NB4 (cell line): ENCODE data around the gene SLC36A3.
A peak's percentile ranks its signal among the peaks of the same experiment; 100 is the strongest.

Source experiments
- DNase-seq: peaks from one replicate; pipeline ENCODE4 v3.0.0; 2010; ENCODE audit warnings: low read depth
- H3K4me3 ChIP-seq: one replicate; pipeline ENCODE4 v1.5.1; 2011; ENCODE audit warnings: mild to moderate bottlenecking, low read depth, low read length, moderate library complexity
- MYC ChIP-seq: IDR thresholded peaks from 2 replicates; pipeline ENCODE4 v1.6.1; 2011; ENCODE audit warnings: low read depth, low read length
- POLR2A ChIP-seq: IDR thresholded peaks from 2 replicates; pipeline ENCODE4 v1.6.1; 2011; ENCODE audit warnings: mild to moderate bottlenecking; ENCODE audit not compliant: insufficient read length; ENCODE audit errors: extremely low read depth
- TF ChIP-seq, protein P1 (sequence below): IDR thresholded peaks from one replicate; pipeline ENCODE4 v1.5.1; 2012; ENCODE audit warnings: low read depth, low read length
- TF ChIP-seq, protein P2 (sequence below): IDR thresholded peaks from 2 replicates; pipeline ENCODE4 v1.6.1; 2011; ENCODE audit warnings: low read depth, low read length

SLC36A3 gene

DNA sequence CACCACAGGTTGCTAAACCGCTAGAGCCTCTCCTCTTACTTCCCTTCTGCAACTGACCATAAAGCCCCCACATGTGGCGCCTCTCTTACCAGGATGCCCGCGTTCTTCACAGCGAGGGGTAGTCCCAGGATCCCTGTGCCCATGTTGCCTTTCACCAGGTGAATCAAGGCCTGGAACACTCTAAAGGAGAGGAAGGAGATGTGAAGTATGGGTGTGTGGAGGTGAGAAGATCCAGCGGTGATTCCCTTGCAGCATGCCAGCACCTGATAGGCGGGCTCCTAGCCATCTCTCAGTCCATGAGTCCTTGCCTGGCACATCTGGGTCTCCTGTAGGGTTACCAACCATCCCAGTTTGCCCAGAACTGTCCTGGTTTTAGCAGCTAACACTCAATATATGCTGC is 40.5 kb upstream of the SLC36A3 start:
- peak; percentile 6 for DNase-seq
- H3K4me3 ChIP-seq: no peak overlapping the region
- TF ChIP-seq, protein P1, sequence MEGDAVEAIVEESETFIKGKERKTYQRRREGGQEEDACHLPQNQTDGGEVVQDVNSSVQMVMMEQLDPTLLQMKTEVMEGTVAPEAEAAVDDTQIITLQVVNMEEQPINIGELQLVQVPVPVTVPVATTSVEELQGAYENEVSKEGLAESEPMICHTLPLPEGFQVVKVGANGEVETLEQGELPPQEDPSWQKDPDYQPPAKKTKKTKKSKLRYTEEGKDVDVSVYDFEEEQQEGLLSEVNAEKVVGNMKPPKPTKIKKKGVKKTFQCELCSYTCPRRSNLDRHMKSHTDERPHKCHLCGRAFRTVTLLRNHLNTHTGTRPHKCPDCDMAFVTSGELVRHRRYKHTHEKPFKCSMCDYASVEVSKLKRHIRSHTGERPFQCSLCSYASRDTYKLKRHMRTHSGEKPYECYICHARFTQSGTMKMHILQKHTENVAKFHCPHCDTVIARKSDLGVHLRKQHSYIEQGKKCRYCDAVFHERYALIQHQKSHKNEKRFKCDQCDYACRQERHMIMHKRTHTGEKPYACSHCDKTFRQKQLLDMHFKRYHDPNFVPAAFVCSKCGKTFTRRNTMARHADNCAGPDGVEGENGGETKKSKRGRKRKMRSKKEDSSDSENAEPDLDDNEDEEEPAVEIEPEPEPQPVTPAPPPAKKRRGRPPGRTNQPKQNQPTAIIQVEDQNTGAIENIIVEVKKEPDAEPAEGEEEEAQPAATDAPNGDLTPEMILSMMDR: no peak
- TF ChIP-seq, protein P2, sequence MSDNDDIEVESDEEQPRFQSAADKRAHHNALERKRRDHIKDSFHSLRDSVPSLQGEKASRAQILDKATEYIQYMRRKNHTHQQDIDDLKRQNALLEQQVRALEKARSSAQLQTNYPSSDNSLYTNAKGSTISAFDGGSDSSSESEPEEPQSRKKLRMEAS: no peak
- no peak for TF ChIP-seq POLR2A
- TF ChIP-seq MYC: no peak

DNA sequence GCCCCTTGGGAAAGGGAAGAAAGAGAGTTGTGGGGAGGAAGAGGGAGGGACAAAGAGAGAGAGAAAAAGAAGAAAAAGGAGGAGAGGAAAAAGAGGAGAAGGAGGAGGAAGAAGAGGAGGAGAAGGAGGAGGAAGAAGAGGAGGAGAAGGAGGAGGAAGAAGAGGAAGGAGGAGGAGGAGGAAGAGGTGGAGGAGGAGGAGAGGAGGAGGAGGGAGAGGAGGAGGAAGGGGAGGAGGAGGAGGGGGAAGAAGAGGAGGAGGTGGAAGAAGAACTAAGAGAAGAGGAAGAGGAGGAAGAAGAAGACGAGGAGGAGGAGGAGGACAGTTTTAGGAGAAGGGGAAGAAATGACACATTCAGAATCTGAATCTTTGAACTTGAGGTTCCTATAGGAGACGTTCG is 36.4 kb upstream of the SLC36A3 start:
- TF ChIP-seq, protein P1: no peak
- TF ChIP-seq POLR2A (no peak), MYC (no peak)
- TF ChIP-seq, protein P2: no peak
- DNase-seq: no peak
- H3K4me3 ChIP-seq: no peak overlapping the region

DNA sequence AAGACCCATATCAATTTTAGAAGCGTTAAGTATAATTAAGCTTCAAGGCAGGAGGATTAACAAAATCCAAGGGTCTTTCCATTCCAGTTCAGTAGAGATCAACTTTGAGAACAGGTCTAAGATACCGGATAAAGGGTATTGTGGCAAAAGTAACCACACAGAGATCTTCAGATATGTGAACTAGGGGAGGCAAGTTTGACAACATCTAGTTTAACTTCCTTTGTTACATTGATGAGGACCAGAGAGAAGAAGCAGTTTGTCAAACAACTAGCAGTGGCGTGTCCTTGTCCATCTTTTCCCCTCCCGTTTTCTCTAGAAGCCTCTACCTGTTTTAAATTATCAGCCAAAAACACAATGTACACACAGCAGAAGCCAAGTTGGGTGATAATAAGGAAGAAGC is 35.2 kb upstream of the SLC36A3 start:
- TF ChIP-seq, protein P2: no peak
- TF ChIP-seq, protein P1: no peak
- no peak for TF ChIP-seq POLR2A
- TF ChIP-seq MYC: no peak
- no peak for DNase-seq

DNA sequence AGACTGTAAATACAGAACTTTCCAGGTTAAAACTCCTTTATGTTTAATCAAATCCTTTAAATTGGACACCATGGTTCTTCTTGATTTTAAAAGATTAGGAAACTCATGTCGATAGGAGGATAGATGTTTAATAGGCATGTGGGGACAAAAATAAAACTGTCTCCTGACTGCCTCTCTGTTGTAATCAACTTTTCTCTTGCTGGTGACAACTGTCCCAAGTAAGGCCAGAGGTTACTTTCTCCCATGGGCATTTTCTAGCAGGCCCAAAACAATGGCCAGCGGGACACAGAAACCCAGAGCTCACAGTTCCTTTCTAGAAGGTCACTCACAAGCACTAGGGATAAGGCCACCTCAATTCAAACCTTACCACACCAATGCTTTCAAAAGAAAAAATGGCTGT is 29.3 kb upstream of the SLC36A3 start:
- DNase-seq: no peak
- no peak overlapping the region for H3K4me3 ChIP-seq
- TF ChIP-seq, protein P2: no peak
- no peak for TF ChIP-seq POLR2A
- TF ChIP-seq, protein P1: no peak
- TF ChIP-seq MYC: no peak

More for the DNA sequence above, 35.2 kb upstream of the SLC36A3 start:
- no peak overlapping the region for H3K4me3 ChIP-seq

DNA sequence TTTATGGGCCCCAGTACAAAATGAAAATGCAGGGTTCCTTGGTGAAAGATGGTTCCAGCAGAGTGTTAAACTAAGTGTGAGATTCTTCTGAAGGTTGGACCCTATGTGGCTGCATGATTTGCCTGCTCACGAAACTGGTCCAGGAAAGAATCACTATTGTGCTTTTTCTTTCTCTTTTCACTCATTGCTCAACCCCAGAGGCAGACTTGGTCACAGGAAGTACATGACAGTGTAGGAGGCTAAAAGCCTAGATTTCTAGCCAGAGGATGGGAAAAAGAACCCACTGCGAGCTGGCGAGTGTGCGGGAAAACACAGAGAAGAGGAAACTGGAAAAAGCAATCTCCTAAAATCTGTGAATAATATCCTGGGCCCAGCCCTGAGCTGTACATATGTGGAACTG is 25.2 kb upstream of the SLC36A3 start:
- TF ChIP-seq, protein P2: no peak
- no peak for TF ChIP-seq MYC
- TF ChIP-seq, protein P1: no peak
- no peak for TF ChIP-seq POLR2A
- H3K4me3 ChIP-seq: no peak overlapping the region

More for the DNA sequence above, 25.2 kb upstream of the SLC36A3 start:
- no peak for DNase-seq
